Fibroblast of lung (primary cell): Measurements from ENCODE around the gene AZIN2.

Experiments
- CTCF ChIP-seq, 2 donors: IDR thresholded peaks in 1 of 2; conservative IDR thresholded peaks in 1 of 2; 1 replicate in 1 of 2; 2 replicates in 1 of 2; pipeline ENCODE4 v1.5.1; 2011 to 2012; ENCODE audit warnings: low read length in 2 of 2, control low read depth in 1 of 2, inconsistent platforms in 1 of 2, low read depth in 1 of 2, mild to moderate bottlenecking in 1 of 2
- EZH2 ChIP-seq: IDR thresholded peaks from 2 replicates; pipeline ENCODE4 v1.5.1; 2012; ENCODE audit warnings: low read length, control low read depth, mild to moderate bottlenecking; ENCODE audit errors: missing control alignments

GRCh38 chr1:33155877-33156538 lies 75.1 kb downstream of the AZIN2 start:
- TF ChIP-seq CTCF (conservative IDR thresholded peaks at IDR 0.05 in 1 of 2, IDR thresholded peaks at IDR 0.05 in 1 of 2; ENCODE audit: low read depth in 1 of 2, low read length in 2 of 2) (no peak), EZH2 (no peak)
